ENCODE data around the gene CDC20B. TPM values are rescaled to one million over a fixed set of nuclear protein-coding genes. Genes with fewer than 3 reads are reported as not detected.

Gene CDC20B
- total RNA-seq, 1 experiment from 2014 or later = not detected

- POLR2A ChIA-PET = no interaction called here
- no peak for TF ChIP-seq CBX3 (IDR thresholded peaks at IDR 0.05; ENCODE audit: low read depth)
- TF ChIP-seq SRF (IDR thresholded peaks at IDR 0.05; ENCODE audit: low read depth) = no peak
- no peak for TF ChIP-seq MAX (IDR thresholded peaks at IDR 0.05)
- TF ChIP-seq POLR2A (IDR thresholded peaks at IDR 0.05; ENCODE audit: borderline replicate concordance, extremely low read depth, insufficient read depth, insufficient read length) = no peak
- TF ChIP-seq EZH2 (IDR thresholded peaks at IDR 0.05) = no peak
- TF ChIP-seq ATF3 (IDR thresholded peaks at IDR 0.05) = no peak
- no peak for TF ChIP-seq FOSL1 (IDR thresholded peaks at IDR 0.05; ENCODE audit: low read depth)
- TF ChIP-seq RAD21 (IDR thresholded peaks at IDR 0.05; ENCODE audit: low read depth) = no peak
- no peak for TF ChIP-seq EGR1 (IDR thresholded peaks at IDR 0.05; ENCODE audit: low read depth)
These were observed 67.9 kb downstream of the CDC20B start for GRCh38 chr5:55104946-55105701.

GRCh38 chr5:55104036-55104772 is 68.8 kb downstream of the CDC20B start:
- H3K9ac ChIP-seq (ENCODE audit: low read length) = no peak overlapping the region
- H3K27ac ChIP-seq (ENCODE audit: low read depth, low read length) = no peak overlapping the region
- no peak for DNase-seq (ENCODE audit: low read depth, low spot score)
- no peak overlapping the region for H3K4me2 ChIP-seq (ENCODE audit: low read length)
- H3K27me3 ChIP-seq (ENCODE audit: insufficient read depth, low read length) = peaks cover 20% of the 10 kb centered on the region; the same call in 1 of the 2 replicates
- BruUV-seq (replicated peaks) = no TSS peak
- no peak overlapping the region for H3K4me3 ChIP-seq (replicated peaks in 1 of 2; ENCODE audit: low read depth in 1 of 2, low read length in 2 of 2)
- H3K4me1 ChIP-seq (ENCODE audit: control insufficient read depth in 1 of 2, insufficient read depth in 2 of 2, low read length in 2 of 2) = no peaks in the 10 kb centered on the region
- no peaks in the 10 kb centered on the region for H3K9me3 ChIP-seq (ENCODE audit: control insufficient read depth in 1 of 2, insufficient read depth in 1 of 2, low read depth in 1 of 2, low read length in 2 of 2)
- no peaks in the 10 kb centered on the region for H3K9me2 ChIP-seq (ENCODE audit: insufficient read depth)
- H3K79me2 ChIP-seq (ENCODE audit: insufficient read depth, low read length) = no peaks in the 10 kb centered on the region
- TF ChIP-seq EZH2phosphoT487 (IDR thresholded peaks at IDR 0.05; ENCODE audit: borderline replicate concordance) (no peak), TCF7L2 (IDR thresholded peaks at IDR 0.05; ENCODE audit: borderline replicate concordance, extremely low read depth, insufficient read depth, insufficient read length) (no peak), ZFX (IDR thresholded peaks at IDR 0.05) (no peak), YY1 (IDR thresholded peaks at IDR 0.05; ENCODE audit: extremely low read depth, insufficient replicate concordance, low read depth, low read length) (no peak), EGR1 (IDR thresholded peaks at IDR 0.05; ENCODE audit: low read depth) (no peak), ZNF274 (IDR thresholded peaks at IDR 0.05; ENCODE audit: low read depth, low read length) (no peak), SP1 (IDR thresholded peaks at IDR 0.05; ENCODE audit: low read depth) (no peak), EZH2 (IDR thresholded peaks at IDR 0.05) (no peak), MAX (IDR thresholded peaks at IDR 0.05) (no peak), REST (IDR thresholded peaks at IDR 0.05; ENCODE audit: low read depth) (no peak)
- ChIA-PET POLR2A (no interaction called here), CTCF (no interaction called here), RAD21 (ENCODE audit: low non-redundant PET in 1 of 2, low total read pairs in 2 of 2, uncharacterized antibody in 2 of 2, unreplicated experiment in 2 of 2) (no interaction called here)
- no peaks in the 10 kb centered on the region for H3K36me3 ChIP-seq (ENCODE audit: control insufficient read depth in 1 of 2, insufficient read depth in 2 of 2, low read length in 2 of 2)
- H2AFZ ChIP-seq (ENCODE audit: low read depth, low read length, poor library complexity, severe bottlenecking) = no peak overlapping the region
- H4K20me1 ChIP-seq (ENCODE audit: insufficient read depth) = no peaks in the 10 kb centered on the region
- intact Hi-C loops (cut with micrococcal nuclease) = no loop called here
- no peak for ATAC-seq

More at GRCh38 chr5:55104946-55105701, 67.9 kb downstream of the CDC20B start:
- no peak overlapping the region for H3K4me2 ChIP-seq (ENCODE audit: low read length)
- H3K36me3 ChIP-seq (ENCODE audit: control insufficient read depth in 1 of 2, insufficient read depth in 2 of 2, low read length in 2 of 2) = no peaks in the 10 kb centered on the region
- H3K27me3 ChIP-seq (ENCODE audit: insufficient read depth, low read length) = peaks cover 23% of the 10 kb centered on the region; the same call in 1 of the 2 replicates
- H3K9me3 ChIP-seq (ENCODE audit: control insufficient read depth in 1 of 2, insufficient read depth in 1 of 2, low read depth in 1 of 2, low read length in 2 of 2) = no peaks in the 10 kb centered on the region
- H3K9me2 ChIP-seq (ENCODE audit: insufficient read depth) = no peaks in the 10 kb centered on the region
- H4K20me1 ChIP-seq (ENCODE audit: insufficient read depth) = no peaks in the 10 kb centered on the region
- no TSS peak for BruUV-seq (replicated peaks)
- no peak overlapping the region for H2AFZ ChIP-seq (ENCODE audit: low read depth, low read length, poor library complexity, severe bottlenecking)
- H3K9ac ChIP-seq (ENCODE audit: low read length) = no peak overlapping the region
- DNase-seq (ENCODE audit: low read depth, low spot score) (no peak), ATAC-seq (no peak)
- H3K27ac ChIP-seq (ENCODE audit: low read depth, low read length) = no peak overlapping the region
- H3K79me2 ChIP-seq (ENCODE audit: insufficient read depth, low read length) = no peaks in the 10 kb centered on the region
- ChIA-PET RAD21 (ENCODE audit: low non-redundant PET in 1 of 2, low total read pairs in 2 of 2, uncharacterized antibody in 2 of 2, unreplicated experiment in 2 of 2) (no interaction called here), CTCF (no interaction called here)
- no peaks in the 10 kb centered on the region for H3K4me1 ChIP-seq (ENCODE audit: control insufficient read depth in 1 of 2, insufficient read depth in 2 of 2, low read length in 2 of 2)
- H3K4me3 ChIP-seq (replicated peaks in 1 of 2; ENCODE audit: low read depth in 1 of 2, low read length in 2 of 2) = no peak overlapping the region
- intact Hi-C loops (cut with micrococcal nuclease) = no loop called here
